HG03135 (cell line): ENCODE measurements around the gene ITPR2.

Experiments used
- ATAC-seq: cut with Tn5 transposase; IDR thresholded peaks from one replicate; pipeline ENCODE4 v1.9.1; 2021; ENCODE audit warnings: mild to moderate bottlenecking, moderate library complexity; ENCODE audit not compliant: unreplicated experiment

The ITPR2 gene

GRCh38 chr12:26735249-26735639 lies 97.8 kb downstream of the ITPR2 start:
- ATAC-seq, result no peak

GRCh38 chr12:26734510-26735248 lies 98.3 kb downstream of the ITPR2 start:
- ATAC-seq, result no peak

GRCh38 chr12:26732005-26732908 lies 100.7 kb downstream of the ITPR2 start:
- peak; percentile 68 for ATAC-seq

- no peak for ATAC-seq
Measured at GRCh38 chr12:26730481-26731350, 102.3 kb downstream of the ITPR2 start.

- ATAC-seq, result peak; percentile 37
Measured at GRCh38 chr12:26729137-26729671, 103.8 kb downstream of the ITPR2 start.

DNA sequence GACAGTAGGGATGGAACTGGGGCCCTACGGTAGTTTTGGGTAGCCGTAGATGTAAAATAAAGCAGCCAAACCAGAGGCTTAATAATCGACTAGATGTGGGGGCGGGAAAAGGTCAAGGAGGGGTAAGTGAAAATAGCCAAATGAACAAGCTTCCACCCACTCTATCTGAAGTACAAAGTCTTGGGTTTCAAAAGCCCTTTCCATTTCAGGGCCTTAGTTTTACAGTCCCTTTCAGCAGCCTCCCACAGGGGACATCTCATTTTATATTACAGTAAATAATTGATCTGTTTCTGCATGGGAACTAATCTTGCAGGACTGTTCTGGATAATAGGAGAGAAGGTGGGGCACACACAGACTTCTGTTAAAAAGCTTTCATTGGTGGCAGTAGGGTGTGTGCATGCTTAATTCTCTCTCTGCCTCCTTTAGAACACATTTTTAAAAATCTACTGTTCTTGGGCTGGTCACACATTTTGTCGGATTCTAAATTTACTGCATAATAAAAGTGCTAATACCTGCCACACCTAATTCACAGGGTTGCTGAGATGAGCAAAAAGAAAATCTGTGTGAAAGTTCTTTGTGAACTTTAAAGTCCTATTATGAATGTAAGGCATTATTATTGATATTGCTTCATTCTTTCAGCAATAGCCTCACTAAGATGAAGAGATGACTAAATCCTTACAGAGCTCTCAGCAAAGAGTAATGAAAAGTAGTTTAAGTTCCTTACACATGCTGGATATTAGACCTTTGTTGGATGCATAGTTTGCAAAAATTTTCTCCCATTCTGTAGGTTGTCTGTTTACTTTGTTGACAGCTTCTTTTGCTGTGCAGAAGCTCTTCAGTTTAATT lies 104.6 kb downstream of the ITPR2 start:
- ATAC-seq, result peak; percentile 31

DNA sequence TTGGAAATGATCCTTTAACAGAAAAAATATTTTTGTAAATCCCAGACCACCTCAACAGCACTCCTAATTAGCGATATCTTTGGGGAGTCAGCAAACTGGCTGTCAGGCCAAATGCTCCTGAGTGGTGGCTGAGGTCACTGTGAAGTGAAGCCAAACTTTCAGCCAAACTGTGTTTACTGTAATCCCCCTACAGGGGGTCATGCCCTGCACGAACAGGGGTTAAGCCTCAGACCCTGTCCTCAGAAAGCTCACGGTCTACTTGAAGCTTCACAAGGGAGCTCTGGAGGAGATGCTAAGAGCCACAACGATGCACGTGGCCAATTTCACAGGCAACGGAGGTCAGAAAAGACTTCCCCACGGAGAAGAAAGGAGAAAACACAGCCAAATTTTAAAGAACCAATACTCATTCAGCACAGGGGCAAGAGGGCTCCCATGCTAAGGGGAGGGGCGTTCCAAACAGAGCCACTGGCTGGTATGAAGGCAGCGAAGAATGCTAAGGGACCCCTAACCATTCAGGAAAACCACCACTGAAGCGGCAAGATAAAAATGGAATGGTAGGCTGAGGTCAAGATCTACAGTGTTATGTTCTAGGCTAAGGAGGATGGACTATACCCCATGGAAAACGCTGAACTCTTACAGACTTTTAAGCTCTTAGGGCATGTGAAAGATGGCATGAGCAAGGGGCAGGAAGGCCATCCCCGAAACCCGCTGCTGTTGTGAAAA lies 105.4 kb downstream of the ITPR2 start:
- ATAC-seq, result peak; percentile 2

GRCh38 chr12:26726956-26727355 lies 106.0 kb downstream of the ITPR2 start:
- ATAC-seq, result no peak

GRCh38 chr12:26725276-26725916 lies 107.6 kb downstream of the ITPR2 start:
- ATAC-seq, result no peak

- no peak for ATAC-seq
Measured at GRCh38 chr12:26724309-26724702, 108.7 kb downstream of the ITPR2 start.

- no peak for ATAC-seq
Measured at GRCh38 chr12:26723379-26724308, 109.3 kb downstream of the ITPR2 start.

DNA sequence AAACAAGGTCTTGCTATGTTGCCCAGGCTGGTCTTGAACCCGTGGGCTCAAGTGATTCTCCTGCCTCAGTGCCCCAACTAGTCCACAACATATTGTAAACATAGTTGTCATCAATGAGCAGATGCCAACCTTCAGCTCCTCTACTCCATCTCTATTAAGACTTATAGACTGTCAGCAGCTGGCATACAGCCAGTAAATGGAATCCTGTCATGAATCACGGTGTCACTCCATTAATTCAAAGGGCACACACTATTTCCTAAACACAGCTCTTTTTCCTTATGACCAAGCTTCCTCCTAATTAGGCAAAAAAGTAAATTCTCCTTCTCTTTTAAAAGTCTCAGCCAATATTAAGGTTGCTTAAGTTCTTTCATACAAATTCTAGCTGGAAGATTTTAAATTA lies 111.2 kb downstream of the ITPR2 start:
- no peak for ATAC-seq

GRCh38 chr12:26719852-26720251 lies 113.1 kb downstream of the ITPR2 start:
- no peak for ATAC-seq

DNA sequence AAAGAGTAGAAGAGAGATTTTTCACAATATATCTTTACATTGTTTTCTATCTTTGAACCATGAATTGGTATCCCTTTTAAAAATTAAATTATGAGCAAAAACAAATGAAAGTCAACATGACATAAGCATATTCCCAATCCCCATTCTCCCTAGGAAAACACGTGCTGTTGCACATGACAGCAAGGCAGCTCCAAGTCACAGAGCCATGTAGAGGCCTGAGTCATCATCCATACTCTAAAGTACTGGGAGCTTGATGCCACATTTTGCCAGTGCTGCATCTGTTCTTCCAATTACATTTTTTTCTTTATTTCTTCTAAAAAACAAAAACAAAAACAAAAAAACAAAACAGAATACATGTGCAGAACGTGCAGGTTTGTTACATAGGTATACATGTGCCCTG lies 115.2 kb downstream of the ITPR2 start:
- ATAC-seq, result no peak

DNA sequence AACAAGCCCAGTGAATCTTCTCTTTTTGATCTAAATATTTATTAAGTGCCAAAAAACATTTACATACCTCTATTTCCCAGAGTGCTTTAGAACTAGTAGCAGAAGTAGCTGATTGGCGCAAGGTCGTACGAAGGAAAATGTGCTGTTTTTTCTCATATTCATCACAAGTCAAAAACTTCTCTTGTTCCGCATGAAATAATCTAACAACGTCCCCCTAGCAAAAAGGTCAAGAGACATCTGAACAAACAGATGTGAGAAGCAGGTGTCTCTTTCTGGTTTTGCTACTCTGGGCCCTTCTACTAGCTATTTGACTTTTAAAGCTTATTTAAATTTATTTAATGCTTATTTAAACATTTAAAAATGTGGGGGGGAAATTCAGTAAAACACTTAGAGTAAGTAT lies 117.8 kb downstream of the ITPR2 start:
- ATAC-seq, result no peak

GRCh38 chr12:26713885-26714383 lies 119.1 kb downstream of the ITPR2 start:
- ATAC-seq, result peak; percentile 67

DNA sequence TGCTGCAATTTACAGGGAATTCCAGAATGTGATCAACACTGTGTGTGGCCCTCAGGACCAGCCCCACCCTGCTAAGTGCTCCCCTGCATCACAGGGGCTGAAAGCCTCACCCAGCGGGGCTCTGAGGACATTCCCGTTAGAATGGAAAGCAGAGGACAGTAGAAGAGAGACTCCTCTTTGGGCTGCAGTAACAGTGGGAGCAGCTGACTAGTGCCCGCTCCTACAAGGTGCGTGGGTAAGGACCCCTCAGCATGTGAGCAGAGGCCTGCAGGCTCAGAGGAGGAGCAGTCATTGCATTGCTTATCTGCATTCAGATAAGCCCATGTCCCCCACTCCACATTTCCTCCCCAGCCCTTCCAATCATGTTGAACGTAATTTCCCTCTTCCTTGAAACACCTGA lies 120.1 kb downstream of the ITPR2 start:
- ATAC-seq, result no peak

- ATAC-seq, result no peak
Measured at GRCh38 chr12:26711569-26711968, 121.4 kb downstream of the ITPR2 start.
